NCI-H2081 (cell line): ENCODE measurements around the gene TLE1.
"Not testable (repeated sequence)": the region's sequence is repeated elsewhere in the genome, so short reads cannot be mapped to it uniquely, and the experiment has no call there.

ENCODE experiments used
- DNase-seq, 2 experiments: peaks; one replicate each; lab custom pipeline; 2025; lab: John Stamatoyannopoulos, UW

The TLE1 gene

GRCh38 chr9:81652058-81652687 is 37.2 kb downstream of the TLE1 start:
- no peak for DNase-seq

- no peak for DNase-seq
Observed at GRCh38 chr9:81650586-81651515, 38.5 kb downstream of the TLE1 start.

- DNase-seq: peak; percentile 63 to 90
Observed at GRCh38 chr9:81649475-81650240, 39.7 kb downstream of the TLE1 start.

GRCh38 chr9:81648891-81649290 is 40.5 kb downstream of the TLE1 start:
- DNase-seq: no peak

- DNase-seq: no peak
Observed at GRCh38 chr9:81646337-81646736, 43.0 kb downstream of the TLE1 start.

GRCh38 chr9:81644513-81644912 is 44.8 kb downstream of the TLE1 start:
- DNase-seq: not testable (repeated sequence)

- DNase-seq: no peak
Observed at GRCh38 chr9:81637276-81637675, 52.1 kb downstream of the TLE1 start.

GRCh38 chr9:81636255-81636599 is 53.1 kb downstream of the TLE1 start:
- no peak for DNase-seq

GRCh38 chr9:81635521-81636254 is 53.7 kb downstream of the TLE1 start:
- DNase-seq: no peak

- no peak for DNase-seq
Observed at GRCh38 chr9:81634915-81635516, 54.3 kb downstream of the TLE1 start.

- DNase-seq: no peak
Observed at GRCh38 chr9:81633952-81634854, 55.1 kb downstream of the TLE1 start.

GRCh38 chr9:81632599-81632998 is 56.7 kb downstream of the TLE1 start:
- DNase-seq: no peak

- DNase-seq: no peak
Observed at GRCh38 chr9:81631218-81631745, 58.1 kb downstream of the TLE1 start.

GRCh38 chr9:81629440-81629839 is 59.9 kb downstream of the TLE1 start:
- peak in 1 of 2 experiments; percentile 10 for DNase-seq

- no peak for DNase-seq
Observed at GRCh38 chr9:81628897-81629296, 60.5 kb downstream of the TLE1 start.

- no peak for DNase-seq
Observed at GRCh38 chr9:81627481-81627880, 61.9 kb downstream of the TLE1 start.

- DNase-seq: no peak
Observed at GRCh38 chr9:81626511-81626910, 62.8 kb downstream of the TLE1 start.

GRCh38 chr9:81625969-81626368 is 63.4 kb downstream of the TLE1 start:
- DNase-seq: peak in 1 of 2 experiments; percentile 43

GRCh38 chr9:81623778-81624177 is 65.6 kb downstream of the TLE1 start:
- DNase-seq: no peak
